Breast epithelium (tissue), 4 donors: Measurements from ENCODE around the gene OBP2B. TPM values are rescaled to one million over a fixed set of nuclear protein-coding genes. Genes with fewer than 3 reads are reported as not detected.
"Not testable (repeated sequence)": the region's sequence is repeated elsewhere in the genome, so short reads cannot be mapped to it uniquely, and the experiment has no call there.

ENCODE experiments used
- DNase-seq, 2 donors: peaks; one replicate each; pipeline ENCODE4 v3.0.0-alpha.2; 2019; ENCODE audit warnings: low spot score in 2 of 2
- H3K27ac ChIP-seq, 2 donors: fragments of 200-600 bp; sonication (generic) in 1 of 2; one replicate each; pipeline ENCODE4 v1.5.1; 2016 to 2019; ENCODE audit warnings: mild to moderate bottlenecking in 1 of 2
- H3K27me3 ChIP-seq, 2 donors: fragments of 200-600 bp; sonication (generic) in 1 of 2; one replicate each; pipeline versions ENCODE4 v1.5.1 to v1.6.0; 2017 to 2019; ENCODE audit warnings: control low read depth in 1 of 2, mild to moderate bottlenecking in 1 of 2
- H3K36me3 ChIP-seq: fragments of 200-600 bp; one replicate; pipeline ENCODE4 v1.5.1; 2019
- H3K4me1 ChIP-seq, 2 donors: fragments of 200-600 bp; sonication (generic); one replicate each; pipeline ENCODE4 v1.5.1; 2016 to 2019; ENCODE audit warnings: control low read depth in 1 of 2
- H3K4me3 ChIP-seq, 3 donors: fragments of 200-600 bp; sonication (generic); 1 replicate in 2 of 3; 2 replicates in 1 of 3; pipeline ENCODE4 v1.5.1; 2016 to 2019; ENCODE audit warnings: mild to moderate bottlenecking in 3 of 3, moderate library complexity in 2 of 3
- H3K9me3 ChIP-seq, 2 donors: fragments of 200-600 bp; sonication (generic) in 1 of 2; one replicate each; pipeline ENCODE4 v1.5.1; 2016 to 2019; ENCODE audit warnings: control low read depth in 1 of 2
- POLR2A ChIP-seq: fragments of 450-650 bp; IDR thresholded peaks from one replicate; pipeline ENCODE4 v1.6.1; 2016; ENCODE audit warnings: antibody characterized with exemption, mild to moderate bottlenecking, moderate library complexity
- POLR2AphosphoS5 ChIP-seq, 3 donors: sonication (generic); formaldehyde crosslinking; IDR thresholded peaks; one replicate each; pipeline ENCODE4 v1.6.1; 2017; ENCODE audit warnings: antibody characterized with exemption in 3 of 3
- intact Hi-C: fragments of 100-400 bp; cut with DNase I; formaldehyde crosslinking; loops from one replicate; pipeline ENCODE4 v1.15.1; 2023; ENCODE audit warnings: low total_unique reads
- total RNA-seq, 3 donors: library from RNA; depleted of rRNA; stranded (reverse); fragments of >200 nt; gene quantifications; one replicate each; pipeline ENCODE4 v1.1.0, GENCODE V29; 2016
- TF ChIP-seq, protein P1 (sequence below), 3 donors: fragments of 450-650 bp; IDR thresholded peaks; one replicate each; pipeline ENCODE4 v1.5.1; 2016 to 2017; ENCODE audit warnings: antibody characterized with exemption in 3 of 3, mild to moderate bottlenecking in 3 of 3, moderate library complexity in 3 of 3

The OBP2B gene, protein sequence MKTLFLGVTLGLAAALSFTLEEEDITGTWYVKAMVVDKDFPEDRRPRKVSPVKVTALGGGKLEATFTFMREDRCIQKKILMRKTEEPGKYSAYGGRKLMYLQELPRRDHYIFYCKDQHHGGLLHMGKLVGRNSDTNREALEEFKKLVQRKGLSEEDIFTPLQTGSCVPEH
- under 1 TPM in 2 of 3 donors, not detected in 1; 0.88 to 0.98 TPM for total RNA-seq

DNA sequence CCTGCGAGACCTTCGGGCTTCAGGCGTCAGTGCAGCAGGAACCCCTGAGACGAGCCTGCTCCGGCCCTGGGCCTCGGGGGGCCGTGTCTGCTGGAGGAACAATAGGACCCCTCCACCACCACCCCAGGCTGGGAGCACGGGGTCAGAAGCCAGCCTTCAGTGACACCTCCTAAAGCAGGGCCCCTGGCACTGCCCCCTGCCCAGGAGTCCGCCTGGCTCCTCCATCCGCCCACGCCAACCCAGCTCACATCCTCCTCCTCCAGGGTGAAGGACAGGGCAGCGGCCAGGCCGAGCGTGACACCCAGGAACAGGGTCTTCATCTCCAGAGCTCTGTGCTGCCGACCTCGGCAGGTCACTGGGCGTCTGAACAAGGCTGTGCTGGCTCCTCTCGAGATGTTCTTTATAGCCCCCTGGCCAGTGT is at the start of gene OBP2B:
Gene OBP2B (minus strand): TSS at position 371 of the 421 bp plus-strand sequence. CDS start 51 bp downstream, at position 320.
- not testable (repeated sequence) for H3K4me1 ChIP-seq, H3K9me3 ChIP-seq, DNase-seq, H3K27me3 ChIP-seq, H3K36me3 ChIP-seq
- peak within 1 kb of the TSS in 2 of 3 donors; percentile 13 to 44 for H3K4me3 ChIP-seq
- peak within 1 kb of the TSS in 1 of 2 donors; percentile 75 for H3K27ac ChIP-seq
- intact Hi-C loops = loop anchor here (5.0 kb wide), 1 partner anchor 878 kb away; no protein-coding TSS in a partner anchor

DNA sequence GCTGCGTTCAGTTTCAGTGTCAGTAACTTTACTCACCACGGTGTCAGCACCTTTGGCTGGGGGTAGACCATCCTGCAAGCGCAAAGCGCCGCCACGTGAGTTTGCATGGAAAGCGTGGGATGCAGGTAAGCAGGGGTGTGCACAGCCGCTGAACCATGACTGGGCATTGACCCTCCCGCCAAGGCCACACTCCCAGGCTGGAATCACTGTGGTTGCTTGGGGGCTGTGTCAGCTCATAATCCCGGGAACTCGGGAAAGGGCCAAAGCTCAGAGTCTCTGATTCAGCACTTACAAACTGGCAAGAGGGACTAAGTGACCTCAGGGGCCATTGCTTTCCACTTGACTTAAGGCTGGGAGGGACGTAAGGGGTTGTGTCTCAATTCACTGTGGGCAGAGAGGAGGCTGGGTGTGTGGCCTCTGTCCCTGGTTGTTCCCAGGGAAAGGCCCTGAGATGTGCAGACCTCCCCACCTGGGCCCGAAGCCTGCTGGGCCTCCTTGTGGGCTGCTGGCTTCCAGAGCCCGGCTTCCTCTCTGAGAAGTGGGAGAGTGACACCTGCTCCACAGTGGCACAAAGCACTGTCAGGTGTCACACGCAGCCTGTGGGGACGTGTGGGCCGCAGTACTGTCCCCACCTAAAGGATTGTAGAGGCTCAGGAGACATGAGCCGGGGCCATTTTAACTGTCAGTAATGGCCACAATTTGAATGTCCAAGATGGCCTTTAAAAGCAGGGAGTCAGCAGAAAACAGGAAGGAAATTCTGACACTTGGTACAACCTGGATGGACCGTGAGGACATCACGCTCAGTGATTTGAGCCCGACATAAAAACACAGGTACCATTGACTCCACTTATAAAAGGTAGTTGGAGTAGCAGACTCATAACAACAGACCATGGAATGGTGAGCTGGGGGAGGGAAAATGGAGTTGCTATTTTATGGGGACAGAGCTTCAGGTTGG is 49.3 kb upstream of the OBP2B start:
- no peak overlapping the region for H3K4me3 ChIP-seq
- H3K36me3 ChIP-seq = no peaks in the 10 kb centered on the region
- no peak for DNase-seq
- intact Hi-C loops = no loop called here
- no peaks in the 10 kb centered on the region for H3K9me3 ChIP-seq
- no peaks in the 10 kb centered on the region for H3K27me3 ChIP-seq
- no peaks in the 10 kb centered on the region for H3K4me1 ChIP-seq
- TF ChIP-seq POLR2A (no peak), POLR2AphosphoS5 (IDR thresholded peaks at IDR 0.05) (no peak)
- TF ChIP-seq, protein P1, sequence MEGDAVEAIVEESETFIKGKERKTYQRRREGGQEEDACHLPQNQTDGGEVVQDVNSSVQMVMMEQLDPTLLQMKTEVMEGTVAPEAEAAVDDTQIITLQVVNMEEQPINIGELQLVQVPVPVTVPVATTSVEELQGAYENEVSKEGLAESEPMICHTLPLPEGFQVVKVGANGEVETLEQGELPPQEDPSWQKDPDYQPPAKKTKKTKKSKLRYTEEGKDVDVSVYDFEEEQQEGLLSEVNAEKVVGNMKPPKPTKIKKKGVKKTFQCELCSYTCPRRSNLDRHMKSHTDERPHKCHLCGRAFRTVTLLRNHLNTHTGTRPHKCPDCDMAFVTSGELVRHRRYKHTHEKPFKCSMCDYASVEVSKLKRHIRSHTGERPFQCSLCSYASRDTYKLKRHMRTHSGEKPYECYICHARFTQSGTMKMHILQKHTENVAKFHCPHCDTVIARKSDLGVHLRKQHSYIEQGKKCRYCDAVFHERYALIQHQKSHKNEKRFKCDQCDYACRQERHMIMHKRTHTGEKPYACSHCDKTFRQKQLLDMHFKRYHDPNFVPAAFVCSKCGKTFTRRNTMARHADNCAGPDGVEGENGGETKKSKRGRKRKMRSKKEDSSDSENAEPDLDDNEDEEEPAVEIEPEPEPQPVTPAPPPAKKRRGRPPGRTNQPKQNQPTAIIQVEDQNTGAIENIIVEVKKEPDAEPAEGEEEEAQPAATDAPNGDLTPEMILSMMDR (IDR thresholded peaks at IDR 0.05) = no peak
- H3K27ac ChIP-seq = peak overlapping the region in 1 of 2 donors; percentile 82

DNA sequence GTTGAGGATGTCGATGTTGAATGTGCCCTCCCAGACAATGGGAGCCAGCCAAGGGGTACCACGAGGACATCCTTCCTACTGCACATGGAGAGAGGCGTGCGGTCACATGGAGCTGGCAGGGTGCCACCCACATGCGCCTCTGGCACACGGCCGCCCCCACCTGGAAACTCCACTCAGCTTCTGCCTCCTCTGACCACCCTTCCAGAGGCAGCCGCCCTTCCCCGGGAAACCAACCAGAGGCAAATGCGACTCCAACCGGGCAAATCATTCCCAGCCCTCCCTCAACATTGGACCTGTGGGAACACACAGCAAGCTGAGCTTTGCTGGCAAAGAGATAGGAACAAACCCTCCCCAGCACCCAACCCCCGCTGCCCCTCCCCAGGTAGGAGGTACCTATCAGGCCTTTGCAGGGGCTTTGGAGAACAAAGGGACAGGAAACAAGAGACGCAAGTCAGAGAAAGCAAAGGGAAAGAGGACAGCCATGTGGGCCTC is 48.5 kb upstream of the OBP2B start:
- Histone ChIP-seq H3K36me3 (no peaks in the 10 kb centered on the region), H3K4me1 (no peaks in the 10 kb centered on the region), H3K27me3 (no peaks in the 10 kb centered on the region), H3K4me3 (no peak overlapping the region), H3K27ac (peak overlapping the region in 1 of 2 donors; percentile 82), H3K9me3 (no peaks in the 10 kb centered on the region)
- intact Hi-C loops = no loop called here
- DNase-seq = peak in 1 of 2 donors; percentile 27
- no peak for TF ChIP-seq POLR2A
- TF ChIP-seq POLR2AphosphoS5 (IDR thresholded peaks at IDR 0.05) = peak in 2 of 3 donors; percentile 27 to 48
- TF ChIP-seq, protein P1 (IDR thresholded peaks at IDR 0.05) = no peak

DNA sequence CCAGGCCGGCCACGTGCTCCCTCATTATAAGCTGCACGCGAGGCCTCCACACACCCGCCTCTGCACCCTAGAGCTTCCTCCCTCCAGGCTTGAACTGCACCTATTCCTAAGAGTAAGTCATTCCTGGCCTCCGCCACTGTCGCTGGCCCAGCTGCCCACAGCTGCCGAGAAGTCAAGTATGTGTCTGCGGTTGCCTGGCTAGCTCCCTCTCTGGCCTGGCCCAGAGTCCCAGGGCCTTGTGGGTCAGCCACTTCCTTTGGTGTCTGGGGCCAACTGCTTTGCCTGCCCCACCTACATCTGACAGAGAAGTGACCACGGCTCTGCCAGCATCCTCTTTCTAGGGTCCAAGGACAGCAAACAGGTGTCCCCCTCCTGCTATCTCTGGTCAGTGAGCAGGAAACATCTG is 47.6 kb upstream of the OBP2B start:
- Histone ChIP-seq H3K27me3 (no peaks in the 10 kb centered on the region), H3K36me3 (no peaks in the 10 kb centered on the region), H3K27ac (peak overlapping the region in 1 of 2 donors; percentile 82), H3K9me3 (no peaks in the 10 kb centered on the region), H3K4me1 (no peaks in the 10 kb centered on the region), H3K4me3 (no peak overlapping the region)
- DNase-seq = no peak
- intact Hi-C loops = no loop called here
- TF ChIP-seq POLR2A = no peak

DNA sequence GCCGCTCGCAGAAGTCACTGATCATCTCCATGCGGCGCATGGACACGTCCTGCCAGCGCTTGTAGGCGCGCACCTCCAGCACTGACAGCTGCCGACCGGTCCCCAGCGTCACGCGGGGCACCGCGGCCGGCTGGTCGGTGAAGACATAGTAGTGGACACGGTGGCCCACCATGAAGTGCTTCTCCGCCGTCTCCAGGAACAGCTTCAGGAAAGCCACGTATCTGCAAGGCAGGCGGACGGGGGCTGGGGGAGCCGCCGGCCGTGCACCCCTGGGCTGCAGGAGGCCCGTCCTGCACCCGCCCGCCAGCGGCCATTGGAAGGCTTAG is 47.0 kb upstream of the OBP2B start:
- no peak overlapping the region for H3K4me3 ChIP-seq
- H3K4me1 ChIP-seq = no peaks in the 10 kb centered on the region
- peak overlapping the region in 1 of 2 donors; percentile 82 for H3K27ac ChIP-seq
- H3K36me3 ChIP-seq = no peaks in the 10 kb centered on the region
- TF ChIP-seq POLR2AphosphoS5 (IDR thresholded peaks at IDR 0.05) = no peak
- TF ChIP-seq, protein P1 (IDR thresholded peaks at IDR 0.05) = no peak
- no peak for TF ChIP-seq POLR2A
- no peaks in the 10 kb centered on the region for H3K9me3 ChIP-seq
- intact Hi-C loops = no loop called here
- H3K27me3 ChIP-seq = no peaks in the 10 kb centered on the region
- DNase-seq = no peak
